ENCODE measurements around the gene NBEAL2.

The NBEAL2 gene

DNA sequence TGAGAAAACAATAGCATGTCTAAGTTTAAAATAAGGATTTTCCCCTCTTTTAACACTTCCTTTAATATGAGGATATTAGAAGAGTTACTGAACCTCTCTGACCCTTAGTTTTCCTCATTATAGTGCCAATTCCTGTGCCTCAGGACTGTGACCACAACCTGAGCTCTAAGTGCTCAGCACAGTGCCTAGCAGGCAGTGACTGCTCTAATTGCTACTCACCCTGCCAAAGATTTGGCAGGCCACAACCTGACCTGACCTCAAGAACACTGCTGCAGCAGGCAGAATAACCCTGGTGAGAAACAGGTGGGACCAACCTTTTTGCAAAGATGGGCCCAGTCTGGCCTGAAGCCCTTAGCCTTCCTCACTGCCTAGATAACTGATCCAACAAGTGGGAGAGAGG lies 35.7 kb downstream of the NBEAL2 start:
- TF ChIP-seq, protein P1, sequence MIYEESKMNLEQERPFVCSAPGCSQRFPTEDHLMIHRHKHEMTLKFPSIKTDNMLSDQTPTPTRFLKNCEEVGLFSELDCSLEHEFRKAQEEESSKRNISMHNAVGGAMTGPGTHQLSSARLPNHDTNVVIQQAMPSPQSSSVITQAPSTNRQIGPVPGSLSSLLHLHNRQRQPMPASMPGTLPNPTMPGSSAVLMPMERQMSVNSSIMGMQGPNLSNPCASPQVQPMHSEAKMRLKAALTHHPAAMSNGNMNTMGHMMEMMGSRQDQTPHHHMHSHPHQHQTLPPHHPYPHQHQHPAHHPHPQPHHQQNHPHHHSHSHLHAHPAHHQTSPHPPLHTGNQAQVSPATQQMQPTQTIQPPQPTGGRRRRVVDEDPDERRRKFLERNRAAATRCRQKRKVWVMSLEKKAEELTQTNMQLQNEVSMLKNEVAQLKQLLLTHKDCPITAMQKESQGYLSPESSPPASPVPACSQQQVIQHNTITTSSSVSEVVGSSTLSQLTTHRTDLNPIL (CRISPR knock-in tag; IDR thresholded peaks at IDR 0.05; ENCODE audit: low read depth), result no peak
- TF ChIP-seq, protein P2, sequence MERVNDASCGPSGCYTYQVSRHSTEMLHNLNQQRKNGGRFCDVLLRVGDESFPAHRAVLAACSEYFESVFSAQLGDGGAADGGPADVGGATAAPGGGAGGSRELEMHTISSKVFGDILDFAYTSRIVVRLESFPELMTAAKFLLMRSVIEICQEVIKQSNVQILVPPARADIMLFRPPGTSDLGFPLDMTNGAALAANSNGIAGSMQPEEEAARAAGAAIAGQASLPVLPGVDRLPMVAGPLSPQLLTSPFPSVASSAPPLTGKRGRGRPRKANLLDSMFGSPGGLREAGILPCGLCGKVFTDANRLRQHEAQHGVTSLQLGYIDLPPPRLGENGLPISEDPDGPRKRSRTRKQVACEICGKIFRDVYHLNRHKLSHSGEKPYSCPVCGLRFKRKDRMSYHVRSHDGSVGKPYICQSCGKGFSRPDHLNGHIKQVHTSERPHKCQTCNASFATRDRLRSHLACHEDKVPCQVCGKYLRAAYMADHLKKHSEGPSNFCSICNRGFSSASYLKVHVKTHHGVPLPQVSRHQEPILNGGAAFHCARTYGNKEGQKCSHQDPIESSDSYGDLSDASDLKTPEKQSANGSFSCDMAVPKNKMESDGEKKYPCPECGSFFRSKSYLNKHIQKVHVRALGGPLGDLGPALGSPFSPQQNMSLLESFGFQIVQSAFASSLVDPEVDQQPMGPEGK (CRISPR knock-in tag; IDR thresholded peaks at IDR 0.05; ENCODE audit: borderline replicate concordance), result no peak
- TF ChIP-seq ISL1 (CRISPR knock-in tag; IDR thresholded peaks at IDR 0.05) (no peak), CSDC2 (CRISPR knock-in tag; IDR thresholded peaks at IDR 0.05) (no peak), ZNF565 (CRISPR knock-in tag; conservative IDR thresholded peaks at IDR 0.05; ENCODE audit: low read depth) (no peak), RARB (CRISPR knock-in tag; IDR thresholded peaks at IDR 0.05) (no peak)
- ATAC-seq, result no peak

DNA sequence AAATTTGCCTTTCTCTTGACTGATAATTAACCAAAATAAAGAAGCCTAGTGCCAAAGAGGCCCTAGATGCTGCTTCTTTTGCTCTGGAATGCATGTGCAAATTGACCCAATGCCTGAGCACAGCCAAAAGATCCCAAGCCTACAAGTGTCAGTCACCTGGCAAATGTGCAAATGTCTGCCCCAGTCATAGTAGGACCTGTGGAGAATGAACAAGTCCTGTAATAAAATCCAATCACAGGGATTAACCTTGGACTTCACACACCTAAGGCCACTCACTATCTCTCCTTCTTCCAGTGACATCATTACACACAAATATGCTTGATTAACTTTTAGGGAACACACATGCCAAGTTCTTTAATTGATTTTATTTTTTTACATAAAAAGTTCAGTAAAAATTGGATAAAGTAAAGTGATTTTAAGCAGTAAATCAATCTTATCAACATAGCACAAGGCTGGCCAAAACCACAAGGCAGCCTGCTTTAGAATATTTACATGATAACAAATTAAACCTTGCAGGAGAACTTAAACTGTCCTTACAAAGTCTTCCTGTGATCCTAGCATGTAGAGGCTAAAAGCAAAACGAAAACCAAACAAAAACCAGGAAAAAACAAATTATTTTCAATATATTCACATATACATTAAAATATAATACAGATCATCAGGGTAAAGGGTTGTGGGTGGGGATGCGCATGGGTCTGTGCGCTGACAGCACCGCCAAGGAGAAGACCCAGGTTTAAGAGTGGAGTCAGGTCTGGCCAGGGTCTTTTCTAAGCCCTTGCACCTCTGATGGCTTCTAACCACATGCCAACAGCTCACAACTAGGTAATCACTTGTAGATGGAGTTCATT lies 36.8 kb downstream of the NBEAL2 start:
- ATAC-seq, result no peak
- TF ChIP-seq, protein P2 (CRISPR knock-in tag; IDR thresholded peaks at IDR 0.05; ENCODE audit: borderline replicate concordance), result no peak
- TF ChIP-seq, protein P3, sequence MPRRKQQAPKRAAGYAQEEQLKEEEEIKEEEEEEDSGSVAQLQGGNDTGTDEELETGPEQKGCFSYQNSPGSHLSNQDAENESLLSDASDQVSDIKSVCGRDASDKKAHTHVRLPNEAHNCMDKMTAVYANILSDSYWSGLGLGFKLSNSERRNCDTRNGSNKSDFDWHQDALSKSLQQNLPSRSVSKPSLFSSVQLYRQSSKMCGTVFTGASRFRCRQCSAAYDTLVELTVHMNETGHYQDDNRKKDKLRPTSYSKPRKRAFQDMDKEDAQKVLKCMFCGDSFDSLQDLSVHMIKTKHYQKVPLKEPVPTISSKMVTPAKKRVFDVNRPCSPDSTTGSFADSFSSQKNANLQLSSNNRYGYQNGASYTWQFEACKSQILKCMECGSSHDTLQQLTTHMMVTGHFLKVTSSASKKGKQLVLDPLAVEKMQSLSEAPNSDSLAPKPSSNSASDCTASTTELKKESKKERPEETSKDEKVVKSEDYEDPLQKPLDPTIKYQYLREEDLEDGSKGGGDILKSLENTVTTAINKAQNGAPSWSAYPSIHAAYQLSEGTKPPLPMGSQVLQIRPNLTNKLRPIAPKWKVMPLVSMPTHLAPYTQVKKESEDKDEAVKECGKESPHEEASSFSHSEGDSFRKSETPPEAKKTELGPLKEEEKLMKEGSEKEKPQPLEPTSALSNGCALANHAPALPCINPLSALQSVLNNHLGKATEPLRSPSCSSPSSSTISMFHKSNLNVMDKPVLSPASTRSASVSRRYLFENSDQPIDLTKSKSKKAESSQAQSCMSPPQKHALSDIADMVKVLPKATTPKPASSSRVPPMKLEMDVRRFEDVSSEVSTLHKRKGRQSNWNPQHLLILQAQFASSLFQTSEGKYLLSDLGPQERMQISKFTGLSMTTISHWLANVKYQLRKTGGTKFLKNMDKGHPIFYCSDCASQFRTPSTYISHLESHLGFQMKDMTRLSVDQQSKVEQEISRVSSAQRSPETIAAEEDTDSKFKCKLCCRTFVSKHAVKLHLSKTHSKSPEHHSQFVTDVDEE (CRISPR knock-in tag; IDR thresholded peaks at IDR 0.05), result no peak
- TF ChIP-seq ISL1 (CRISPR knock-in tag; IDR thresholded peaks at IDR 0.05), result no peak
- TF ChIP-seq CSDC2 (CRISPR knock-in tag; IDR thresholded peaks at IDR 0.05), result no peak
- no peak for TF ChIP-seq GLIS3 (CRISPR knock-in tag; IDR thresholded peaks at IDR 0.05)
- TF ChIP-seq ZNF8 (CRISPR knock-in tag; IDR thresholded peaks at IDR 0.05), result no peak
- no peak for TF ChIP-seq SNAI2 (CRISPR knock-in tag; IDR thresholded peaks at IDR 0.05)
- TF ChIP-seq, protein P4, sequence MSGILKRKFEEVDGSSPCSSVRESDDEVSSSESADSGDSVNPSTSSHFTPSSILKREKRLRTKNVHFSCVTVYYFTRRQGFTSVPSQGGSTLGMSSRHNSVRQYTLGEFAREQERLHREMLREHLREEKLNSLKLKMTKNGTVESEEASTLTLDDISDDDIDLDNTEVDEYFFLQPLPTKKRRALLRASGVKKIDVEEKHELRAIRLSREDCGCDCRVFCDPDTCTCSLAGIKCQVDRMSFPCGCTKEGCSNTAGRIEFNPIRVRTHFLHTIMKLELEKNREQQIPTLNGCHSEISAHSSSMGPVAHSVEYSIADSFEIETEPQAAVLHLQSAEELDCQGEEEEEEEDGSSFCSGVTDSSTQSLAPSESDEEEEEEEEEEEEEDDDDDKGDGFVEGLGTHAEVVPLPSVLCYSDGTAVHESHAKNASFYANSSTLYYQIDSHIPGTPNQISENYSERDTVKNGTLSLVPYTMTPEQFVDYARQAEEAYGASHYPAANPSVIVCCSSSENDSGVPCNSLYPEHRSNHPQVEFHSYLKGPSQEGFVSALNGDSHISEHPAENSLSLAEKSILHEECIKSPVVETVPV (CRISPR knock-in tag; IDR thresholded peaks at IDR 0.05), result no peak

DNA sequence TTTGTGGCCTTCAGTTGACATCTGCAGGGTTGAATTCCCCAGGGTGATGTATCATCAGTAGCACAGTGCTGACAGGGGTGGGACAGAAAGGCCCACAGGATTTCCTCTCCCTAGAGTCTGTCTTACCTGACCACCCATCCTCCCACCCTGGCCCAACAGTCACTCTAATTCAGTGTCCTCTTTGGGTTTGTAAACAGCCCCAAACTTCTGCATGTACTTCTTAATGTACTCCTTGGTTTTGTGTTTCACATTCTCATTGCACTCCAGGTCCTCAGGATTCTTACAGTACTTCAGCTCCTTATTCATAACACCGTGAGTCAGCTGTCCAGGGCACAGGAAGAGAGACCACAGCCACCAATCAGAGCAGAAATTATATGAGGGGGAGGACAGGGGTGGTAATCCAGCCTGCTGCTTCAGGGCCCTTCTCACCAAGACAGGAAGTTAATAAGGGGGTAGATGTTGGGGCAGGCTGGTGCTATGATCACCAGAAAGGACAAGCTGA lies 37.5 kb downstream of the NBEAL2 start:
- ATAC-seq, result peak; percentile 78
- TF ChIP-seq CSDC2 (CRISPR knock-in tag; IDR thresholded peaks at IDR 0.05), result no peak
- TF ChIP-seq, protein P4 (CRISPR knock-in tag; IDR thresholded peaks at IDR 0.05), result no peak
- no peak for TF ChIP-seq ESRRG (CRISPR knock-in tag; IDR thresholded peaks at IDR 0.05)
- TF ChIP-seq GLIS3 (CRISPR knock-in tag; IDR thresholded peaks at IDR 0.05), result no peak
- TF ChIP-seq OSR1 (CRISPR knock-in tag; IDR thresholded peaks at IDR 0.05), result no peak
- TF ChIP-seq ISL1 (CRISPR knock-in tag; IDR thresholded peaks at IDR 0.05), result no peak
- no peak for TF ChIP-seq BACH2 (CRISPR knock-in tag; IDR thresholded peaks at IDR 0.05; ENCODE audit: borderline replicate concordance)
- TF ChIP-seq, protein P5, sequence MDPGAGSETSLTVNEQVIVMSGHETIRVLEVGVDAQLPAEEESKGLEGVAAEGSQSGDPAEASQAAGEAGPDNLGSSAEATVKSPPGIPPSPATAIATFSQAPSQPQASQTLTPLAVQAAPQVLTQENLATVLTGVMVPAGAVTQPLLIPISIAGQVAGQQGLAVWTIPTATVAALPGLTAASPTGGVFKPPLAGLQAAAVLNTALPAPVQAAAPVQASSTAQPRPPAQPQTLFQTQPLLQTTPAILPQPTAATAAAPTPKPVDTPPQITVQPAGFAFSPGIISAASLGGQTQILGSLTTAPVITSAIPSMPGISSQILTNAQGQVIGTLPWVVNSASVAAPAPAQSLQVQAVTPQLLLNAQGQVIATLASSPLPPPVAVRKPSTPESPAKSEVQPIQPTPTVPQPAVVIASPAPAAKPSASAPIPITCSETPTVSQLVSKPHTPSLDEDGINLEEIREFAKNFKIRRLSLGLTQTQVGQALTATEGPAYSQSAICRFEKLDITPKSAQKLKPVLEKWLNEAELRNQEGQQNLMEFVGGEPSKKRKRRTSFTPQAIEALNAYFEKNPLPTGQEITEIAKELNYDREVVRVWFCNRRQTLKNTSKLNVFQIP (CRISPR knock-in tag; IDR thresholded peaks at IDR 0.05; ENCODE audit: borderline replicate concordance, low read depth), result no peak
- no peak for TF ChIP-seq ZFP30 (CRISPR knock-in tag; IDR thresholded peaks at IDR 0.05)
- no peak for TF ChIP-seq SNAI2 (CRISPR knock-in tag; IDR thresholded peaks at IDR 0.05)
- TF ChIP-seq PPARA (CRISPR knock-in tag; IDR thresholded peaks at IDR 0.05; ENCODE audit: borderline replicate concordance), result no peak
- no peak for TF ChIP-seq ZNF8 (CRISPR knock-in tag; IDR thresholded peaks at IDR 0.05)
- TF ChIP-seq TCF4 (CRISPR knock-in tag; IDR thresholded peaks at IDR 0.05; ENCODE audit: borderline replicate concordance), result no peak
- no peak for TF ChIP-seq TOX (CRISPR knock-in tag; IDR thresholded peaks at IDR 0.05; ENCODE audit: borderline replicate concordance)
- TF ChIP-seq ZFP3 (CRISPR knock-in tag; IDR thresholded peaks at IDR 0.05), result no peak
